GM18861 (cell line): ENCODE measurements around the gene SLC38A4.
"Not testable (repeated sequence)": the region's sequence is repeated elsewhere in the genome, so short reads cannot be mapped to it uniquely, and the experiment has no call there.

Experiments used
- ATAC-seq: cut with Tn5 transposase; IDR thresholded peaks from one replicate; pipeline ENCODE4 v1.9.1; 2021; ENCODE audit not compliant: unreplicated experiment

The SLC38A4 gene

GRCh38 chr12:46778415-46778814 is 47.4 kb downstream of the SLC38A4 start:
- ATAC-seq: no peak

GRCh38 chr12:46777587-46777986 is 48.2 kb downstream of the SLC38A4 start:
- ATAC-seq: no peak

GRCh38 chr12:46775796-46776195 is 50.0 kb downstream of the SLC38A4 start:
- ATAC-seq: no peak

- ATAC-seq: no peak
These were observed 51.5 kb downstream of the SLC38A4 start for GRCh38 chr12:46774322-46774633.

GRCh38 chr12:46773586-46774321 is 52.0 kb downstream of the SLC38A4 start:
- no peak for ATAC-seq

GRCh38 chr12:46771268-46771827 is 54.4 kb downstream of the SLC38A4 start:
- no peak for ATAC-seq

GRCh38 chr12:46770501-46771183 is 55.2 kb downstream of the SLC38A4 start:
- no peak for ATAC-seq

- no peak for ATAC-seq
These were observed 61.8 kb downstream of the SLC38A4 start for GRCh38 chr12:46764005-46764404.

- ATAC-seq: no peak
These were observed 62.6 kb downstream of the SLC38A4 start for GRCh38 chr12:46763230-46763629.

GRCh38 chr12:46754550-46754949 is 71.2 kb downstream of the SLC38A4 start:
- ATAC-seq: no peak

- no peak for ATAC-seq
These were observed 73.4 kb downstream of the SLC38A4 start for GRCh38 chr12:46752396-46752795.

- no peak for ATAC-seq
These were observed 74.6 kb downstream of the SLC38A4 start for GRCh38 chr12:46751173-46751572.

- ATAC-seq: no peak
These were observed 76.5 kb downstream of the SLC38A4 start for GRCh38 chr12:46749322-46749721.

GRCh38 chr12:46744283-46744682 is 81.5 kb downstream of the SLC38A4 start:
- no peak for ATAC-seq

GRCh38 chr12:46743456-46743855 is 82.3 kb downstream of the SLC38A4 start:
- ATAC-seq: no peak

GRCh38 chr12:46742271-46742670 is 83.5 kb downstream of the SLC38A4 start:
- ATAC-seq: not testable (repeated sequence)

GRCh38 chr12:46725332-46725731 is 100.5 kb downstream of the SLC38A4 start:
- ATAC-seq: no peak

- no peak for ATAC-seq
These were observed 102.0 kb downstream of the SLC38A4 start for GRCh38 chr12:46723629-46724419.

- ATAC-seq: no peak
These were observed 103.2 kb downstream of the SLC38A4 start for GRCh38 chr12:46722394-46723185.

GRCh38 chr12:46718495-46718894 is 107.3 kb downstream of the SLC38A4 start:
- no peak for ATAC-seq

- no peak for ATAC-seq
These were observed 107.9 kb downstream of the SLC38A4 start for GRCh38 chr12:46717868-46718267.
